SK-N-SH (cell line): Measurements from ENCODE around the gene CTXND1.

Experiments used
- EP300 ChIP-seq, 2 experiments: IDR thresholded peaks; 2 replicates each; pipeline versions ENCODE4 v1.4.0 to v1.6.1; 2012; ENCODE audit warnings: borderline replicate concordance in 1 of 2, low read depth in 1 of 2, low read length in 1 of 2
- MEF2A ChIP-seq: IDR thresholded peaks from 2 replicates; pipeline ENCODE4 v1.4.0; 2012; ENCODE audit warnings: low read depth, borderline replicate concordance
- POLR2AphosphoS5 ChIP-seq: IDR thresholded peaks from 2 replicates; pipeline ENCODE4 v1.6.1; 2012; ENCODE audit warnings: low read depth, low read length
- USF1 ChIP-seq: IDR thresholded peaks from 2 replicates; pipeline ENCODE4 v1.4.0; 2012; ENCODE audit warnings: low read depth, borderline replicate concordance

GRCh38 chr15:80179025-80179759 lies 72.8 kb downstream of the CTXND1 start:
- TF ChIP-seq POLR2AphosphoS5 (peak; percentile 53; the same call in 1 of the 2 replicates), MEF2A (peak; percentile 84), USF1 (no peak), EP300 (IDR thresholded peaks at IDR 0.05; ENCODE audit: borderline replicate concordance in 1 of 2, low read depth in 1 of 2, low read length in 1 of 2) (peak in 1 of 2 experiments; percentile 34; a peak in 1 of 4 replicates)
